MM.1S (cell line): ENCODE data around the gene PABPC3.

ENCODE experiments used
- CTCF ChIP-seq: fragments of 300-600 bp; sonication (generic); IDR thresholded peaks from 2 replicates; pipeline ENCODE4 v1.5.1; 2016; ENCODE audit warnings: antibody characterized with exemption, low read length, mixed read lengths
- EZH2 ChIP-seq: fragments of 300-600 bp; sonication (generic); optimal IDR thresholded peaks from 2 replicates; pipeline ENCODE3; 2017; ENCODE audit warnings: low read depth, mild to moderate bottlenecking, antibody characterized with exemption, low read length, mixed read lengths

GRCh38 chr13:25109341-25109740, 13.4 kb downstream of the PABPC3 start:
- no peak for TF ChIP-seq CTCF
- TF ChIP-seq EZH2, result no peak
